Activated naive CD8-positive, alpha-beta T cell treated with anti-CD3 and anti-CD28 coated beads, Interleukin-2, amount 50 U/mL, for 24 hours (primary cell): ENCODE results near the gene FBXW10B.
"Not testable (repeated sequence)": the region's sequence is repeated elsewhere in the genome, so short reads cannot be mapped to it uniquely, and the experiment has no call there.

ENCODE experiments used
- ATAC-seq: fragments of 150-1000 bp; cut with Tn5 transposase; one replicate; pipeline ENCODE4 v1.10.0; 2021
- DNase-seq: peaks from one replicate; pipeline ENCODE4 v3.0.0; 2021
- H3K27ac Mint-ChIP-seq: one replicate; pipeline ENCODE4 v1.8.0; 2021; ENCODE audit warnings: mild to moderate bottlenecking, mixed read lengths
- H3K27me3 Mint-ChIP-seq: one replicate; pipeline ENCODE4 v1.8.0; 2021; ENCODE audit warnings: mixed read lengths
- H3K36me3 Mint-ChIP-seq: one replicate; pipeline ENCODE4 v1.8.0; 2021; ENCODE audit warnings: low read depth, mixed read lengths
- H3K4me1 Mint-ChIP-seq: one replicate; pipeline ENCODE4 v1.8.0; 2021; ENCODE audit warnings: mixed read lengths
- H3K4me3 Mint-ChIP-seq: one replicate; pipeline ENCODE4 v1.8.0; 2021; ENCODE audit warnings: mild to moderate bottlenecking, moderate library complexity, mixed read lengths
- H3K9me3 Mint-ChIP-seq: one replicate; pipeline ENCODE4 v1.8.0; 2021; ENCODE audit warnings: mixed read lengths

FBXW10B gene

DNA sequence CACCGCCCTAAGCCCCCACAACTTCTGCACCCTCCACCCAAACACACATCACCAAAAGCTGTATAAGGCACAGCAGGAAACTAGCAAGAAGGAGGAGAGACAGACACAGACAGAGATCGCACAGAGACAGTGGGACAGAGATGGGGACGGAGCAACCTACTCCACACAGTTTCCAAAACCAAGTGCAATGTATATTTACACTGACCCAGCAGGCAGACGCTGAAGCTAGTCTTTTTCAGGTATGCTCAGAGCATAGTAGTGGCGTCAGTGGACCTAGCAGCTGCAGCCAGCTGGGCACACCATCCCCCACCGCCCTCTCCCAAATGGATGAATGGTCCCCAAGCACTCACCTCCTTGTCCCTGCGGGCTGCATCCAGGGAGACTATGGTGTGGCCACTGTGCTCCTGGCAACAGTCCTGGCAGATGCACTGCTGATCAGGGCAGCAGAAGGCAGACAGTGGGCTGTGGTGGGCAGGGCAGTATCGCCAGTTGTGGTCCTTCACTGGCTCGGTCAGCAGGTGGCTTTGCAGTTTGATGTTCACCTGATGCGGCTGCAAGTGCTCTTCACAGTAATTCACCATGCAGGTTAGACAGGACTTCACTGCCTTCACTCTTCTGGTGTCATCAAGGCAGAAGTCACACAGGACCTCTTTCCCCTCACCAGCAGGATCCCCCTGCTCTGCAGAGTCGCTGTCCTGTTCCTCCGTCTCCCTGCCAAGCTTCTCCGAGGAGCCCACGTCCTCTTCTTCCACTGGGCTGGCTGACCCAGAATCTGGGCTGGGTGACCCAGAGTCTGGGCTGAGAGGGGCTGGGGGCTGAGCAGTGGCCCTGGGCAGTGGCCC, 31.5 kb upstream of the FBXW10B start:
- Mint-ChIP-seq H3K9me3 (no peaks in the 10 kb centered on the region), H3K36me3 (peaks cover 5% of the 10 kb centered on the region), H3K27ac (no peak overlapping the region), H3K4me3 (no peak overlapping the region), H3K27me3 (no peaks in the 10 kb centered on the region), H3K4me1 (peaks cover 1% of the 10 kb centered on the region)
- no peak for ATAC-seq
- no peak for DNase-seq

GRCh38 chr17:15649861-15650421, 30.4 kb upstream of the FBXW10B start:
- ATAC-seq: no peak
- Mint-ChIP-seq H3K36me3 (peaks cover 6% of the 10 kb centered on the region), H3K9me3 (no peaks in the 10 kb centered on the region), H3K27me3 (no peaks in the 10 kb centered on the region), H3K4me3 (no peak overlapping the region), H3K4me1 (peaks cover 3% of the 10 kb centered on the region), H3K27ac (no peak overlapping the region)
- no peak for DNase-seq

DNA sequence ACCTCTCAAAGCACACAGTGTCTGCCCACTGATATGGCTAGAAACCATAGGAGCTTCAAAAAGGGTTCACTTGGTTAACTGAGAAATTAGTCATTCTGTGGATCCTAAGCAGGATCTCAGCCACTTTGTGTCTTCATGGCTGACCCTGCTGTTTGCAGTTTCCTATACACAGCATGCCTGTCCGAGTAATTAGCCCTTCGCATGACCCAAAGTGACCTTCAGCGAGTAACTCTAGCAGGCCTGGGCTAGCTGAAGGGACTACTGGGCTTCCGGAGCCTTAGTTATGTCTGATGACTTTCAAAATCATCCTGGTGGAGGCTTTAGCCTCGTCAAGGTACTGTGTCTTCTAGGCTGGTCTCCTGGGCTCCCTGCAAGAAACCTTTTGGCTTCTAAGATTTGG, 28.9 kb upstream of the FBXW10B start:
- H3K9me3 Mint-ChIP-seq: no peaks in the 10 kb centered on the region
- no peaks in the 10 kb centered on the region for H3K27me3 Mint-ChIP-seq
- H3K4me1 Mint-ChIP-seq: peaks cover 3% of the 10 kb centered on the region
- no peak for ATAC-seq
- H3K4me3 Mint-ChIP-seq: no peak overlapping the region
- peaks cover 5% of the 10 kb centered on the region for H3K36me3 Mint-ChIP-seq
- H3K27ac Mint-ChIP-seq: no peak overlapping the region
- DNase-seq: no peak

DNA sequence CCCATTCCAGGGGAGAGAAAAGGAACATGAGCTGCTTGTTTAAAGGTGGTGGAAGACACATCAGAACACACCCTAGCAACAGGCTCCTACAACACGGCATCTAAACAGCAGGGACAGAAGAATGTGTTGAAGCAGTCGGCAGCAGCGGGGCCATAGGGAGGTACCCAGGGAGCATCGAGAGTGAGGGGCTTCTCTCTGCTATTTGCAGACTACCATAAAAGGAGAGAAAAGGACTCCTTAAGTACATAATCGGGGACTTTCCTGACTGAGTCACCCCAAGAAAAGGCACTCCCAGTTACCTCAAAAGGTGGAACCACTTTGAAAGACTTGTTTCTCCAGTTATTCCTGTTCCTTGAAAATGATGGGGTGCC, 26.4 kb upstream of the FBXW10B start:
- not testable (repeated sequence) for H3K27me3 Mint-ChIP-seq, DNase-seq, ATAC-seq, H3K4me1 Mint-ChIP-seq, H3K27ac Mint-ChIP-seq, H3K36me3 Mint-ChIP-seq, H3K9me3 Mint-ChIP-seq, H3K4me3 Mint-ChIP-seq

- H3K27ac Mint-ChIP-seq, H3K9me3 Mint-ChIP-seq, DNase-seq, H3K27me3 Mint-ChIP-seq, H3K4me1 Mint-ChIP-seq, H3K4me3 Mint-ChIP-seq, ATAC-seq, H3K36me3 Mint-ChIP-seq: not testable (repeated sequence)
These were observed 25.8 kb upstream of the FBXW10B start for GRCh38 chr17:15645099-15645941.

DNA sequence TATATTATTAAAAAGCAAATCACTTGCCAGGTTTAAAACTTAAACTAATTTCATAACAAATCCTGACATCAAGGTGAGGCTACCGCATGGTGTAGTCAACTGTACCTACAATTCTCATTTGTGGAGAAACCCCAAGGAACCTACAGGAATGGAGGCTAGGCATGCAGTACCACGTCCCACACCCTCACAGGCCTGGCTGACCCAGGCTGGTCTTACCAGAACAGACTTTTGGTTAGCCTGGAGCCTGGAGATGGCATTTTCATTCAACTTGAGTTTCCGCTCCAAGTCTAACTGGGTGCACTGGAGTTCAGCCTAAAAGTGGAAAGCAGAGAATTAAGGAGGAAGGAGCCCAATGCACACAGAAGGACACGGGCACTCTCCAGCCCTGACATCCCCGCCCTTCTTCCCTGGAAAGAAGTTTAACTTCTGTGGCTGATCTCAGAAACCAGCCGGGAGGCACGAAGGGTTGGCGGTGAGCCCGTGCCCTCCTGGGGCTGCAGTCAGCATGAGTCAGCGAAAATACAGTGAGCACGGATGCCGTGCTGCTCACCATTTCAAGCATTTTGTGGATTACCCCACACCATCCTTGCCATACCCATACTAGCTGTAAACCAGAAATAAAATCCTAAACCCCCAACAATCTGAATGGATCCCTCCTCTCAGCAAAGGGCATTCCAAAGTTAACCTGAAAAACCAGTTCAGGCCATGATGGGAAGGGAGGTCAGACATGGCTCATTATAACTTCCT, 23.2 kb upstream of the FBXW10B start:
- not testable (repeated sequence) for H3K27ac Mint-ChIP-seq, ATAC-seq, H3K9me3 Mint-ChIP-seq, H3K4me1 Mint-ChIP-seq, H3K27me3 Mint-ChIP-seq, H3K4me3 Mint-ChIP-seq, DNase-seq, H3K36me3 Mint-ChIP-seq

DNA sequence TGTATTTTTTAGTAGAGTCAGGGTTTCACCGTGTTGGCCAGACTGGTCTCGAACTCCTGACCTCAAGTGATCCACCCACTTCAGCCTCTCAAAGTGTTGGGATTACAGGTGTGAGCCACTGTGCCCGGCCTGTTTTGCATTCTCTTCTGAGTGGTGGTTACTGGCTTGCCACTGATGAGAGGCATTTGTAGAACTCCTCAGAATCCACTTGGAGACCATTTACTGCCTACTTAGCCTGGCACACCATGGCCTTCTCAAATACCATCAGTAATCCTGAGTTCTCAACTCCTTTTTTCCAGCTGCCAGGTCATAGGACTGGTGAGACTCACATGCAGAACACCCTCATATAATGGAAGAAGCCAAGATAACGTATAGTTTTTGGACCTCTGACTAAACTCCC, 22.5 kb upstream of the FBXW10B start:
- not testable (repeated sequence) for DNase-seq, H3K27ac Mint-ChIP-seq, ATAC-seq, H3K9me3 Mint-ChIP-seq, H3K4me3 Mint-ChIP-seq, H3K36me3 Mint-ChIP-seq, H3K27me3 Mint-ChIP-seq, H3K4me1 Mint-ChIP-seq

- ATAC-seq, H3K27ac Mint-ChIP-seq: not testable (repeated sequence)
These were observed 11.5 kb upstream of the FBXW10B start for GRCh38 chr17:15630930-15631453.

DNA sequence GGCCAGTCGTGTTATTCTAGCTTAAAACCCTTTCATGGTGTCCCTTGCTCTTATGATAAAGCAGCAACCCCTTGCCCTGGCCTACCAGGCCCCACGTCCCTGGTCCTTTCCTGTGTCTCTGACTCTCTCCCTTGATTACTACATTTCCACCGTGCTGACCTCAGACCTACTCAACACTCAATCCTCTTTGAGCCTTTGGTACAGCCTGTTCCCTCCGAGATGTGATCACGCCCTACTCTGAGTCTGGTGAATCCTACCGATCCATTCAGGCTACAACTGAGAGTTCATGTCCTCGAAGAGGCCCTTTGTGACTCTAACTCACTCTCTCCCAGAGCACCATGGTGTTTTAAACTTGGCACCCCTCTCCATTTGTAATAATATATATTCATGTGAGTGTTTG, 10.5 kb upstream of the FBXW10B start:
- not testable (repeated sequence) for H3K9me3 Mint-ChIP-seq, DNase-seq, H3K4me1 Mint-ChIP-seq, H3K27me3 Mint-ChIP-seq, H3K4me3 Mint-ChIP-seq, ATAC-seq, H3K27ac Mint-ChIP-seq
- H3K36me3 Mint-ChIP-seq: peaks cover 13% of the 10 kb centered on the region

More at GRCh38 chr17:15630930-15631453, 11.5 kb upstream of the FBXW10B start:
- not testable (repeated sequence) for H3K4me3 Mint-ChIP-seq, H3K9me3 Mint-ChIP-seq, H3K27me3 Mint-ChIP-seq, DNase-seq, H3K4me1 Mint-ChIP-seq
- H3K36me3 Mint-ChIP-seq: peaks cover 16% of the 10 kb centered on the region

DNA sequence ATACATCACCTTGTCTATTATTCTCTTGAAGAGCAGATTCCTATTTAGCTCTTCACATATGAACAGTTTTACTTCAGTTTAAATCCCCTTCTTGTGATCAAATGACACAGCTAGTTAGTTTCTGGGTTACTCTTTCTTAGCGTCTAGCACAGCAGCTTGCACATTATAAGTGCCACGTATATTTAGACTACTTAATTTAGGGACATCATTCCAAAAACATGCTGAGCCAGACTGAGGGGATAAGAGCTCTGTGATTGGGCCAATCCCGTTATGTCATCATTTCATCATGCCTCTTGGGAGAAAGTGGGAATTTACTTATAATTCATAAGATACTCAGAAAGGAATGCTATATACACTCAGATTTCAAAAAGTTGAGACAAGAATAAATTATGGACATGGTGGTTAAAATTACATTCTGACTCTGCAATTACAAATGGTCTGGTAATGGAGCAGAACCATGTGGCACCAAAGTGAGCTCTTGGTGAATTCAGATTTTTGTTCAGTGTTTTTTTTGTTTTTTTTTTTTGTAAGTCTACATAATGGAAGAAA, 4.2 kb upstream of the FBXW10B start:
- not testable (repeated sequence) for ATAC-seq, DNase-seq, H3K36me3 Mint-ChIP-seq, H3K9me3 Mint-ChIP-seq, H3K27ac Mint-ChIP-seq, H3K4me3 Mint-ChIP-seq, H3K27me3 Mint-ChIP-seq, H3K4me1 Mint-ChIP-seq

DNA sequence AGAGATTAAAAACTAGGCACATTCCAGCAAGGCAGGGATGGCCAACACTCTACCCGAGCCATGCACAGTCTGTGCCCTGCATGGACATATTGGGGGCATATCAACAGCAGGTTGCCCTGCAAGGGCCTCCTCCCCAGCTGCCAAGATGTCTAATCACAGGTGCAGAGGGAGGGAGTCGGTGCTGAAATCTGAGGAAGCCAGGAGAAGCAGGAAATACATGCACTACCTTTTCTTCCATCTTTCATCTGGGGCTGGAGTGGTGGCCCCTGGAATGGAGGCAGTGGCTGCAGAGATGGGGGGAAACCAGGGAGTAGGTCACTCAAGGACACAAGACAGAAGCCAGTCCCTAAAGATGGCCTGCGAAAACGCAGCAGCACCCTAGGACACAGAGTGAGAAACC, 3.8 kb upstream of the FBXW10B start:
- not testable (repeated sequence) for H3K27me3 Mint-ChIP-seq, H3K4me3 Mint-ChIP-seq, H3K9me3 Mint-ChIP-seq, H3K27ac Mint-ChIP-seq, ATAC-seq, DNase-seq, H3K36me3 Mint-ChIP-seq, H3K4me1 Mint-ChIP-seq

DNA sequence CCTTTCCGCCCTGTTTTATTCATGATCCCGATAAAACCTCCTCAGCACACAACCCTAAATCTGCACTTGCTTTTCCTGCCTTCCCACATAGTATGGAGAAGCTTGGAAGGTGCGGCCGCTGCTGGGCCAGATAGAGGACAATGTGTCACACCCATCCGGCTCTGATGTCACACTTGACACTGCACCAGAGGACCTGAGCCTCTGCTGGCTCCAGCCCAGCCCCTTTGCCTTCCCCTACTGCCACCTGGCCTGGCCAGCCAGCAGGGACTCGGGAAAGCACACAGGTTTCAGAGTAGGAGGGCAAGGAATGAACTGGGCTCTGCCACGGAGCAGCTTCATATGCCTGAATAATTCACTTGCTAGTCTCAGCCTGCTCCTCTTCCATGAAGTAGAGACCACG, 2.6 kb upstream of the FBXW10B start:
- not testable (repeated sequence) for H3K36me3 Mint-ChIP-seq, H3K27me3 Mint-ChIP-seq, ATAC-seq, H3K9me3 Mint-ChIP-seq, DNase-seq, H3K4me3 Mint-ChIP-seq, H3K27ac Mint-ChIP-seq, H3K4me1 Mint-ChIP-seq

GRCh38 chr17:15616828-15617227, 2.7 kb downstream of the FBXW10B start:
- not testable (repeated sequence) for H3K27me3 Mint-ChIP-seq, H3K9me3 Mint-ChIP-seq, H3K27ac Mint-ChIP-seq, H3K4me3 Mint-ChIP-seq, H3K4me1 Mint-ChIP-seq, H3K36me3 Mint-ChIP-seq, DNase-seq, ATAC-seq

GRCh38 chr17:15615850-15616249, 3.7 kb downstream of the FBXW10B start:
- H3K4me3 Mint-ChIP-seq, H3K9me3 Mint-ChIP-seq, ATAC-seq, H3K36me3 Mint-ChIP-seq, H3K27ac Mint-ChIP-seq, H3K27me3 Mint-ChIP-seq, DNase-seq, H3K4me1 Mint-ChIP-seq: not testable (repeated sequence)
